Activated CD8-positive, alpha-beta T cell treated with anti-CD3 and anti-CD28 coated beads for 36 hours (primary cell): ENCODE results near the gene KCNH4. TPM values are rescaled to one million over a fixed set of nuclear protein-coding genes. Genes with fewer than 3 reads are reported as not detected.
A peak's percentile ranks its signal among the peaks of the same experiment; 100 is the strongest.
"Not testable (repeated sequence)": the region's sequence is repeated elsewhere in the genome, so short reads cannot be mapped to it uniquely, and the experiment has no call there.

Experiments
- ATAC-seq: fragments of 200-7000 bp; cut with Tn5 transposase; one replicate; pipeline ENCODE4 v1.10.0; 2021; ENCODE audit warnings: mild to moderate bottlenecking, moderate library complexity
- CTCF ChIA-PET: fragments of 350-600 bp; sonication (Branson Sonifier 250); formaldehyde crosslinking; loops from one replicate; lab custom pipeline; 2021; ENCODE audit warnings: antibody characterized with exemption; lab: Charles Lee
- POLR2A ChIA-PET: fragments of 350-600 bp; sonication (Branson Sonifier 250); formaldehyde crosslinking; loops from one replicate; lab custom pipeline; 2021; ENCODE audit warnings: antibody characterized with exemption; lab: Charles Lee
- DNase-seq: peaks from one replicate; pipeline ENCODE4 v3.0.0-alpha.2; 2020
- H3K27ac Mint-ChIP-seq: one replicate; pipeline ENCODE4 v1.8.0; 2021; ENCODE audit warnings: mild to moderate bottlenecking, mixed read lengths
- H3K27me3 Mint-ChIP-seq: one replicate; pipeline ENCODE4 v1.8.0; 2021; ENCODE audit warnings: mixed read lengths
- H3K36me3 Mint-ChIP-seq: one replicate; pipeline ENCODE4 v1.8.0; 2021; ENCODE audit warnings: low read depth, mixed read lengths
- H3K4me1 Mint-ChIP-seq: one replicate; pipeline ENCODE4 v1.8.0; 2021; ENCODE audit warnings: low read depth, mixed read lengths
- H3K4me3 Mint-ChIP-seq: one replicate; pipeline ENCODE4 v1.8.0; 2021; ENCODE audit warnings: mild to moderate bottlenecking, moderate library complexity, mixed read lengths
- H3K9me3 Mint-ChIP-seq: one replicate; pipeline ENCODE4 v1.8.0; 2021; ENCODE audit warnings: mixed read lengths
- CTCF ChIP-seq: fragments of 200-600 bp; IDR thresholded peaks from one replicate; pipeline ENCODE4 v1.8.0; 2022; ENCODE audit warnings: antibody characterized with exemption, mild to moderate bottlenecking
- intact Hi-C: fragments of 100-400 bp; cut with micrococcal nuclease; formaldehyde crosslinking; loops from one replicate; pipeline ENCODE4 v1.10.0; 2022
- total RNA-seq, 2 experiments: library from RNA; stranded (reverse); gene quantifications; one replicate each; pipeline ENCODE4 v1.2.3, GENCODE V29; 2021

KCNH4 gene
- total RNA-seq, 2 experiments from 2014 or later: 0.38 to 0.43 TPM

GRCh38 chr17:42210046-42210445 is 29.1 kb upstream of the KCNH4 start:
- ChIA-PET CTCF (interaction anchor here (1.2 kb wide), 1 partner anchor 197 kb away, joined by 3 read pairs; no protein-coding TSS in a partner anchor), POLR2A (no interaction called here)
- no peaks in the 10 kb centered on the region for H3K4me1 Mint-ChIP-seq
- ATAC-seq: no peak
- H3K27me3 Mint-ChIP-seq: no peaks in the 10 kb centered on the region
- intact Hi-C loops: no loop called here
- H3K36me3 Mint-ChIP-seq: peaks cover 38% of the 10 kb centered on the region
- TF ChIP-seq CTCF: no peak
- H3K9me3 Mint-ChIP-seq: no peaks in the 10 kb centered on the region
- H3K4me3 Mint-ChIP-seq: no peak overlapping the region
- no peak overlapping the region for H3K27ac Mint-ChIP-seq
- DNase-seq: no peak

GRCh38 chr17:42206153-42206612 is 25.2 kb upstream of the KCNH4 start:
- intact Hi-C loops, ATAC-seq, H3K9me3 Mint-ChIP-seq, H3K4me1 Mint-ChIP-seq, H3K4me3 Mint-ChIP-seq, DNase-seq, H3K27me3 Mint-ChIP-seq: not testable (repeated sequence)
- H3K27ac Mint-ChIP-seq: peak overlapping the region; percentile 49
- H3K36me3 Mint-ChIP-seq: peaks cover 37% of the 10 kb centered on the region
- POLR2A ChIA-PET: interaction anchor here (1.3 kb wide), 1 partner anchor 91 kb away, joined by 3 read pairs; no protein-coding TSS in a partner anchor
- CTCF ChIA-PET: interaction anchor here (1.3 kb wide), 1 partner anchor 16 kb away, joined by 3 read pairs; no protein-coding TSS in a partner anchor

GRCh38 chr17:42203354-42203753 is 22.4 kb upstream of the KCNH4 start:
- ATAC-seq (no peak), DNase-seq (no peak)
- CTCF ChIA-PET: interaction anchor here (1.0 kb wide), 1 partner anchor 19 kb away, joined by 3 read pairs; no protein-coding TSS in a partner anchor
- H3K36me3 Mint-ChIP-seq: peaks cover 26% of the 10 kb centered on the region
- POLR2A ChIA-PET: interaction anchor here (1.3 kb wide), 1 partner anchor 82 kb away, joined by 4 read pairs; the partner anchor contains the start of gene KAT2A
- no peak overlapping the region for H3K4me3 Mint-ChIP-seq
- H3K27ac Mint-ChIP-seq: peak overlapping the region; percentile 25
- H3K4me1 Mint-ChIP-seq: no peaks in the 10 kb centered on the region
- intact Hi-C loops: no loop called here
- H3K27me3 Mint-ChIP-seq: no peaks in the 10 kb centered on the region
- TF ChIP-seq CTCF: no peak
- no peaks in the 10 kb centered on the region for H3K9me3 Mint-ChIP-seq

- H3K9me3 Mint-ChIP-seq: no peaks in the 10 kb centered on the region
- no peak for TF ChIP-seq CTCF
- H3K27ac Mint-ChIP-seq: no peak overlapping the region
- no peak for ATAC-seq
- no peaks in the 10 kb centered on the region for H3K4me1 Mint-ChIP-seq
- H3K36me3 Mint-ChIP-seq: peaks cover 25% of the 10 kb centered on the region
- no peak for DNase-seq
- intact Hi-C loops: no loop called here
- no peaks in the 10 kb centered on the region for H3K27me3 Mint-ChIP-seq
- ChIA-PET POLR2A (interaction anchor here (1.2 to 1.3 kb wide), 2 partner anchors 27 to 82 kb away, joined by 4 read pairs; partner anchors contain the start of gene KAT2A), CTCF (interaction anchor here (1.0 kb wide), 1 partner anchor 19 kb away, joined by 3 read pairs; no protein-coding TSS in a partner anchor)
- H3K4me3 Mint-ChIP-seq: no peak overlapping the region
Observed at GRCh38 chr17:42202696-42203095, 21.8 kb upstream of the KCNH4 start.

GRCh38 chr17:42202159-42202558 is 21.2 kb upstream of the KCNH4 start:
- no peaks in the 10 kb centered on the region for H3K9me3 Mint-ChIP-seq
- no peak for ATAC-seq

More at GRCh38 chr17:42202159-42202558, 21.2 kb upstream of the KCNH4 start:
- ChIA-PET POLR2A (interaction anchor here (1.2 to 1.3 kb wide), 2 partner anchors 28 to 81 kb away, joined by 4 read pairs; partner anchors contain the start of gene KAT2A), CTCF (interaction anchor here (1.1 kb wide), 1 partner anchor 79 kb away, joined by 3 read pairs; no protein-coding TSS in a partner anchor)
- H3K4me3 Mint-ChIP-seq: no peak overlapping the region
- intact Hi-C loops: no loop called here
- no peak for TF ChIP-seq CTCF
- peaks cover 21% of the 10 kb centered on the region for H3K36me3 Mint-ChIP-seq
- DNase-seq: no peak
- H3K27ac Mint-ChIP-seq: peak overlapping the region; percentile 30
- no peaks in the 10 kb centered on the region for H3K4me1 Mint-ChIP-seq
- H3K27me3 Mint-ChIP-seq: no peaks in the 10 kb centered on the region
